ENCODE measurements around the gene MGAT2. TPM values are rescaled to one million over a fixed set of nuclear protein-coding genes. Genes with fewer than 3 reads are reported as not detected.

Gene MGAT2
- total RNA-seq, 1 experiment from 2014 or later, result 47.5 TPM

DNA sequence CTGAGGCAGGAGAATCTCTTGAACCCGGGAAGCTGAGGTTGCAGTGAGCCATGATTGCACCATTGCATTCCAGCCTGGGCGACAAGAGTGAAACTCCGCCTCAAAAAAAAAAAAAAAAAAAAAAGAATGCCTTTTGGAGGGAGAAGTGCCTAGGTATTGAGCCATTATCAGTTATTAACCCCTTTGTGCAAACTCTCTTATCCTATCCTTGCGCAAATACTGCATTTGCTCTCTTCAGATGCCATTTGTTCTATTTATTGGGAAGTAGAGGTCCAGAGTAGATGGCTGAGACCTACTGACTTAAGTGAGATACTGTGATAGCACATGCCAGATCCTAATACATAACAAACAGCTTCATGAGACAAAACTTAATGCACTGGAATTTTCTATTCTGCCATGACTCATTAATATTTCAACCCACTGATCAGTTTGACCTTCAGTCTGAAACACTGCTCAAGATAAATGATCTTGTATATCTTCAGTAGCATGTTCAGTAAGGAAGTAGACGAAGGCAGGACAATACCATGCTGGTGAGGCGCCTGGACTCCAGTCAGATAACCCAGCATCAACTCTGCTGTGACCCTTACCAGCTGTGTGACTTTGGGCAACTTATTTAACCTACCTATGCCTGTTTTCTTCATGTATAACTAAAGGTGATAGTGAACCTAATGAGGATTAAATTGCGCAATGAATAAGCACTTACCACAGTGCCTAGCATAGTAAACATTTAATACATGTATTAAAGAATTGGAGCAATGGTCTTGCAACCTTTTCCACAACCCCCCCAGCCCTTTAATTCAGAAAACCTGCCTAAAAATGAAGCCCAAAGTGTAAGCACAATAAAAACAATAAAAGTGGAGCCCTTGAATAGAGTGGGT lies 20.2 kb downstream of the MGAT2 start:
- peaks cover 25% of the 10 kb centered on the region for H3K4me1 ChIP-seq
- peaks cover 60% of the 10 kb centered on the region for H3K36me3 Mint-ChIP-seq (ENCODE audit: insufficient read depth, unreplicated experiment)
- intact Hi-C loops (cut with micrococcal nuclease; ENCODE audit: unreplicated experiment), result loop anchor here (1.0 kb wide), 1 partner anchor 47 kb away; no protein-coding TSS in a partner anchor
- CTCF ChIA-PET, result no interaction called here
- no TSS peak for BruUV-seq (replicated peaks)
- POLR2A ChIA-PET, result interaction anchor here (1.1 to 1.5 kb wide), 2 partner anchors 21 to 54 kb away, joined by 3 to 4 read pairs; partner anchors contain the start of genes MGAT2, RPL36AL and RPS29
- no peaks in the 10 kb centered on the region for H3K27me3 ChIP-seq (replicated peaks; ENCODE audit: control insufficient read depth, insufficient read depth, low read length)
- no peaks in the 10 kb centered on the region for H3K9me3 Mint-ChIP-seq (ENCODE audit: unreplicated experiment)
- no peak overlapping the region for H3K4me3 ChIP-seq (ENCODE audit: low read depth, low read length)
- peak overlapping the region; percentile 72 for H3K27ac Mint-ChIP-seq (ENCODE audit: unreplicated experiment)
- H3K36me3 ChIP-seq (ENCODE audit: control insufficient read depth, insufficient read depth, low read length), result peaks cover 2% of the 10 kb centered on the region
- H3K4me3 Mint-ChIP-seq (ENCODE audit: unreplicated experiment), result no peak overlapping the region
- H3K4me1 Mint-ChIP-seq (ENCODE audit: low read depth, unreplicated experiment), result peaks cover 27% of the 10 kb centered on the region
- TF ChIP-seq, protein P1, sequence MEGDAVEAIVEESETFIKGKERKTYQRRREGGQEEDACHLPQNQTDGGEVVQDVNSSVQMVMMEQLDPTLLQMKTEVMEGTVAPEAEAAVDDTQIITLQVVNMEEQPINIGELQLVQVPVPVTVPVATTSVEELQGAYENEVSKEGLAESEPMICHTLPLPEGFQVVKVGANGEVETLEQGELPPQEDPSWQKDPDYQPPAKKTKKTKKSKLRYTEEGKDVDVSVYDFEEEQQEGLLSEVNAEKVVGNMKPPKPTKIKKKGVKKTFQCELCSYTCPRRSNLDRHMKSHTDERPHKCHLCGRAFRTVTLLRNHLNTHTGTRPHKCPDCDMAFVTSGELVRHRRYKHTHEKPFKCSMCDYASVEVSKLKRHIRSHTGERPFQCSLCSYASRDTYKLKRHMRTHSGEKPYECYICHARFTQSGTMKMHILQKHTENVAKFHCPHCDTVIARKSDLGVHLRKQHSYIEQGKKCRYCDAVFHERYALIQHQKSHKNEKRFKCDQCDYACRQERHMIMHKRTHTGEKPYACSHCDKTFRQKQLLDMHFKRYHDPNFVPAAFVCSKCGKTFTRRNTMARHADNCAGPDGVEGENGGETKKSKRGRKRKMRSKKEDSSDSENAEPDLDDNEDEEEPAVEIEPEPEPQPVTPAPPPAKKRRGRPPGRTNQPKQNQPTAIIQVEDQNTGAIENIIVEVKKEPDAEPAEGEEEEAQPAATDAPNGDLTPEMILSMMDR (IDR thresholded peaks at IDR 0.05; ENCODE audit: insufficient read depth in 1 of 2, low read depth in 1 of 2, low read length in 1 of 2, severe bottlenecking in 1 of 2, unreplicated experiment in 1 of 2), result no peak
- no peaks in the 10 kb centered on the region for H3K27me3 Mint-ChIP-seq (ENCODE audit: insufficient read depth, unreplicated experiment)
- DNase-seq, result no peak
- no peaks in the 10 kb centered on the region for H3K9me3 ChIP-seq

DNA sequence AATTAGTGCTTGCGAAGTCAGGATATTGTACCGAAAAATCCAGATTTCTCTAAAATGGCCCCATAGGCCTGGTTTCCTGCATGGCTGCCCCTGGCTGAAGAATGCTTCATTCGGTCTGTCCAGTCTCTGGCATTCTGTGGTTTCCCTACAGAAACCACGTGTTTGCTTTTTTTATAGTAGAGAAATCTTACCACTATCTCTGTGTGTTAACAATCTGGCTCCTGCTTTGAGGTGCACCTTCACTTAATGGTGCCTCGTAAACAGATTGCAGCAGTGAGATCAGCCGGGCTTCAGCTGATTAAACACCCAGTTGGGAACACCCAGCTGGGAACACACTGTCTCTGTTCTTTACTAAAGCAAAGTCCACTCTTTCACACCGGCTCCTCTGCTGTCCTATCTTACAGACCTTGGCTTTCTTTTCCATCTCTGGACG lies 21.1 kb downstream of the MGAT2 start:
- H3K36me3 ChIP-seq (ENCODE audit: control insufficient read depth, insufficient read depth, low read length), result peaks cover 2% of the 10 kb centered on the region
- ChIA-PET CTCF (interaction anchor here (1.1 kb wide), 1 partner anchor 24 kb away, joined by 3 read pairs; no protein-coding TSS in a partner anchor), POLR2A (interaction anchor here (0.7 to 1.5 kb wide), 3 partner anchors 22 to 126 kb away, joined by 3 to 5 read pairs (median 4); partner anchors contain the start of genes MGAT2, RPL36AL and RPS29)
- H3K4me1 Mint-ChIP-seq (ENCODE audit: low read depth, unreplicated experiment), result peaks cover 23% of the 10 kb centered on the region
- H3K36me3 Mint-ChIP-seq (ENCODE audit: insufficient read depth, unreplicated experiment), result peaks cover 58% of the 10 kb centered on the region
- H3K4me3 Mint-ChIP-seq (ENCODE audit: unreplicated experiment), result peak overlapping the region; percentile 58
- intact Hi-C loops (cut with micrococcal nuclease; ENCODE audit: unreplicated experiment), result loop anchor here (1.0 kb wide), 1 partner anchor 46 kb away; no protein-coding TSS in a partner anchor
- TF ChIP-seq, protein P1 (IDR thresholded peaks at IDR 0.05; ENCODE audit: insufficient read depth in 1 of 2, low read depth in 1 of 2, low read length in 1 of 2, severe bottlenecking in 1 of 2, unreplicated experiment in 1 of 2), result no peak
- H3K9me3 ChIP-seq, result no peaks in the 10 kb centered on the region
- peaks cover 25% of the 10 kb centered on the region for H3K4me1 ChIP-seq
- DNase-seq, result peak; percentile 86 to 89
- H3K27me3 Mint-ChIP-seq (ENCODE audit: insufficient read depth, unreplicated experiment), result no peaks in the 10 kb centered on the region
- H3K27me3 ChIP-seq (replicated peaks; ENCODE audit: control insufficient read depth, insufficient read depth, low read length), result no peaks in the 10 kb centered on the region
- no peak overlapping the region for H3K4me3 ChIP-seq (ENCODE audit: low read depth, low read length)
- no TSS peak for BruUV-seq (replicated peaks)
- peak overlapping the region; percentile 72 for H3K27ac Mint-ChIP-seq (ENCODE audit: unreplicated experiment)
- no peaks in the 10 kb centered on the region for H3K9me3 Mint-ChIP-seq (ENCODE audit: unreplicated experiment)

DNA sequence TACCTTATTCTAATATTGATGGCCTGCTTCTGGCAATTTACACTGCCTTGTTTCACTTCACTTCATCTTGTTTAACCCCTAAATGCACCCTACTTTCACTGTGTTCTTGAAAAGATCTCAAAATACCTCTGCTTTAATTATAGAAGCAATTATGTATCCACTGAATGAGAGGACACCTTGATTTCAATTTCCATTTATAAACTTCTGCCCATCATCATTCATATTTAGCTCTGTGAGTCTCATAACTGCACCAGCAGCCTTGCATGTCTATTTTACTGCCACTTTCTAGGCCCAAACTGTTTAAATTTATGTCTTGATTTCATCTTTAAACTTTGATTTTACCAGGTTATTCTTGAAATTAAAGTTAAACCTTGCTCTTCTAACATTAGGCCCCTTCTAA lies 21.6 kb downstream of the MGAT2 start:
- BruUV-seq (replicated peaks), result no TSS peak
- Mint-ChIP-seq H3K36me3 (ENCODE audit: insufficient read depth, unreplicated experiment) (peaks cover 58% of the 10 kb centered on the region), H3K9me3 (ENCODE audit: unreplicated experiment) (no peaks in the 10 kb centered on the region), H3K27ac (ENCODE audit: unreplicated experiment) (peak overlapping the region; percentile 72), H3K27me3 (ENCODE audit: insufficient read depth, unreplicated experiment) (no peaks in the 10 kb centered on the region), H3K4me3 (ENCODE audit: unreplicated experiment) (peak overlapping the region; percentile 58), H3K4me1 (ENCODE audit: low read depth, unreplicated experiment) (peaks cover 18% of the 10 kb centered on the region)
- TF ChIP-seq, protein P1 (IDR thresholded peaks at IDR 0.05; ENCODE audit: insufficient read depth in 1 of 2, low read depth in 1 of 2, low read length in 1 of 2, severe bottlenecking in 1 of 2, unreplicated experiment in 1 of 2), result no peak
- Histone ChIP-seq H3K27me3 (replicated peaks; ENCODE audit: control insufficient read depth, insufficient read depth, low read length) (no peaks in the 10 kb centered on the region), H3K36me3 (ENCODE audit: control insufficient read depth, insufficient read depth, low read length) (peaks cover 2% of the 10 kb centered on the region), H3K4me3 (ENCODE audit: low read depth, low read length) (no peak overlapping the region), H3K4me1 (peaks cover 25% of the 10 kb centered on the region), H3K9me3 (no peaks in the 10 kb centered on the region)
- intact Hi-C loops (cut with micrococcal nuclease; ENCODE audit: unreplicated experiment), result no loop called here
- CTCF ChIA-PET, result interaction anchor here (1.1 kb wide), 1 partner anchor 24 kb away, joined by 3 read pairs; no protein-coding TSS in a partner anchor
- POLR2A ChIA-PET, result interaction anchor here (0.7 to 1.5 kb wide), 3 partner anchors 22 to 125 kb away, joined by 3 to 5 read pairs (median 4); partner anchors contain the start of genes MGAT2, RPL36AL and RPS29
- DNase-seq, result no peak
